HEK293 (cell line): Measurements from ENCODE around the gene KCNE4.

Experiments
- CTCF ChIA-PET: fragments of 350-600 bp; formaldehyde crosslinking; extraction: SDS; loops from one replicate; lab custom pipeline; 2021; ENCODE audit warnings: antibody characterized with exemption; lab: Yijun Ruan, JAX
- POLR2A ChIA-PET: fragments of 300-600 bp; formaldehyde crosslinking; extraction: SDS; loops from one replicate; lab custom pipeline; 2020; ENCODE audit warnings: antibody characterized with exemption, inconsistent platforms; lab: Yijun Ruan, JAX
- H3K27ac ChIP-seq: fragments of 200-500 bp; sonication (Bioruptor generic); 2 replicates; pipeline ENCODE4 v1.5.1; 2014; ENCODE audit warnings: low read depth, low read length, control low read depth, inconsistent platforms; ENCODE audit errors: extremely low read depth
- H3K36me3 ChIP-seq, 2 experiments: fragments of 200-500 bp in 1 of 2; sonication (Bioruptor generic) in 1 of 2; 1 replicate in 1 of 2; 2 replicates in 1 of 2; pipeline ENCODE4 v1.5.1; 2014 to 2017; ENCODE audit warnings: inconsistent platforms in 2 of 2, low read length in 2 of 2; ENCODE audit not compliant: control insufficient read depth in 2 of 2, insufficient read depth in 1 of 2
- H3K4me1 ChIP-seq: fragments of 200-500 bp; sonication (Bioruptor generic); 2 replicates; pipeline ENCODE4 v1.5.1; 2014; ENCODE audit warnings: mild to moderate bottlenecking, low read length, inconsistent platforms; ENCODE audit not compliant: control insufficient read depth, insufficient read depth
- H3K4me3 ChIP-seq: 2 replicates; pipeline ENCODE4 v1.5.1; 2011; ENCODE audit warnings: low read depth, mild to moderate bottlenecking, control low read depth, low read length, moderate library complexity
- H3K9me3 ChIP-seq: fragments of 200-500 bp; sonication (Bioruptor generic); 2 replicates; pipeline ENCODE4 v1.5.1; 2014; ENCODE audit warnings: low read depth, low read length, inconsistent platforms; ENCODE audit not compliant: control insufficient read depth, insufficient read depth
- HOXD13 ChIP-seq: sonication (generic); formaldehyde crosslinking; IDR thresholded peaks from 2 replicates; pipeline ENCODE4 v1.8.0; 2022; ENCODE audit warnings: missing genetic modification reagents, borderline replicate concordance
- IKZF3 ChIP-seq: fragments of 450-650 bp; IDR thresholded peaks from 2 replicates; pipeline ENCODE4 v1.5.0; 2018; ENCODE audit warnings: missing biosample characterization, mild to moderate bottlenecking, missing genetic modification characterization, moderate library complexity
- MYNN ChIP-seq: fragments of 450-650 bp; formaldehyde crosslinking; IDR thresholded peaks from 2 replicates; pipeline ENCODE4 v1.5.1; 2016; ENCODE audit warnings: missing biosample characterization, missing genetic modification characterization, borderline replicate concordance
- SP7 ChIP-seq: fragments of 450-650 bp; formaldehyde crosslinking; IDR thresholded peaks from 2 replicates; pipeline ENCODE4 v1.5.1; 2016; ENCODE audit warnings: missing biosample characterization, missing genetic modification characterization
- TCF7L2 ChIP-seq: IDR thresholded peaks from 2 replicates; pipeline ENCODE4 v1.6.1; 2011; ENCODE audit warnings: low read depth, mild to moderate bottlenecking, inconsistent platforms, low read length, moderate library complexity, borderline replicate concordance
- WT1 ChIP-seq: fragments of 450-650 bp; formaldehyde crosslinking; IDR thresholded peaks from 2 replicates; pipeline ENCODE4 v1.5.1; 2016; ENCODE audit warnings: missing biosample characterization, missing genetic modification characterization
- ZFP41 ChIP-seq: fragments of 450-650 bp; formaldehyde crosslinking; IDR thresholded peaks from 2 replicates; pipeline ENCODE4 v1.5.1; 2016; ENCODE audit warnings: missing biosample characterization, missing genetic modification characterization, borderline replicate concordance
- ZIC2 ChIP-seq: fragments of 450-650 bp; formaldehyde crosslinking; IDR thresholded peaks from 2 replicates; pipeline ENCODE4 v1.5.1; 2016; ENCODE audit warnings: missing biosample characterization, missing genetic modification characterization
- ZNF112 ChIP-seq: fragments of 450-650 bp; formaldehyde crosslinking; IDR thresholded peaks from 2 replicates; pipeline ENCODE4 v1.5.0; 2017; ENCODE audit warnings: missing biosample characterization, missing genetic modification characterization
- ZNF114 ChIP-seq: fragments of 450-650 bp; formaldehyde crosslinking; IDR thresholded peaks from 2 replicates; pipeline ENCODE4 v1.5.0; 2017; ENCODE audit warnings: missing biosample characterization, missing genetic modification characterization
- ZNF138 ChIP-seq: fragments of 450-650 bp; formaldehyde crosslinking; IDR thresholded peaks from 2 replicates; pipeline ENCODE4 v1.5.1; 2016; ENCODE audit warnings: missing biosample characterization, missing genetic modification characterization, borderline replicate concordance
- ZNF202 ChIP-seq: fragments of 450-650 bp; formaldehyde crosslinking; IDR thresholded peaks from 2 replicates; pipeline ENCODE4 v1.5.1; 2016; ENCODE audit warnings: missing biosample characterization, missing genetic modification characterization, borderline replicate concordance
- ZNF266 ChIP-seq: fragments of 450-650 bp; formaldehyde crosslinking; IDR thresholded peaks from 2 replicates; pipeline ENCODE4 v1.5.1; 2016; ENCODE audit warnings: missing biosample characterization, missing genetic modification characterization, low read depth
- ZNF426 ChIP-seq: fragments of 450-650 bp; formaldehyde crosslinking; IDR thresholded peaks from 2 replicates; pipeline ENCODE4 v1.5.1; 2017; ENCODE audit warnings: missing biosample characterization, missing genetic modification characterization, mild to moderate bottlenecking, inconsistent platforms, moderate library complexity
- ZNF514 ChIP-seq: fragments of 450-650 bp; formaldehyde crosslinking; IDR thresholded peaks from 2 replicates; pipeline ENCODE4 v1.5.1; 2016; ENCODE audit warnings: missing biosample characterization, missing genetic modification characterization
- ZNF548 ChIP-seq: fragments of 450-650 bp; formaldehyde crosslinking; IDR thresholded peaks from 2 replicates; pipeline ENCODE4 v1.5.1; 2016; ENCODE audit warnings: missing biosample characterization, missing genetic modification characterization
- ZNF585B ChIP-seq: fragments of 450-650 bp; formaldehyde crosslinking; IDR thresholded peaks from 2 replicates; pipeline ENCODE4 v1.5.1; 2016; ENCODE audit warnings: missing biosample characterization, missing genetic modification characterization
- ZNF677 ChIP-seq: fragments of 450-650 bp; IDR thresholded peaks from 2 replicates; pipeline ENCODE4 v1.5.0; 2018; ENCODE audit warnings: missing biosample characterization, mild to moderate bottlenecking, missing genetic modification characterization, moderate library complexity
- ZNF792 ChIP-seq: fragments of 450-650 bp; formaldehyde crosslinking; IDR thresholded peaks from 2 replicates; pipeline ENCODE4 v1.5.1; 2016; ENCODE audit warnings: missing biosample characterization, missing genetic modification characterization
- ZSCAN30 ChIP-seq: fragments of 450-650 bp; IDR thresholded peaks from 2 replicates; pipeline ENCODE4 v1.5.1; 2018; ENCODE audit warnings: missing biosample characterization, mild to moderate bottlenecking, missing genetic modification characterization, moderate library complexity
- TF ChIP-seq, protein P1 (sequence below): fragments of 450-650 bp; formaldehyde crosslinking; IDR thresholded peaks from 2 replicates; pipeline ENCODE4 v1.5.1; 2016; ENCODE audit warnings: missing biosample characterization, missing genetic modification characterization
- TF ChIP-seq, protein P2 (sequence below): fragments of 450-650 bp; formaldehyde crosslinking; IDR thresholded peaks from 2 replicates; pipeline ENCODE4 v1.5.1; 2016; ENCODE audit warnings: missing biosample characterization, missing genetic modification characterization, low read depth
- TF ChIP-seq, protein P3 (sequence below): fragments of 450-650 bp; formaldehyde crosslinking; IDR thresholded peaks from 2 replicates; pipeline ENCODE4 v1.5.1; 2016; ENCODE audit warnings: missing biosample characterization, missing genetic modification characterization
- TF ChIP-seq, protein P4 (sequence below): fragments of 450-650 bp; formaldehyde crosslinking; IDR thresholded peaks from 2 replicates; pipeline ENCODE4 v1.5.0; 2017; ENCODE audit warnings: missing biosample characterization, missing genetic modification characterization, borderline replicate concordance
- TF ChIP-seq, protein P5 (sequence below): fragments of 450-650 bp; formaldehyde crosslinking; IDR thresholded peaks from 2 replicates; pipeline ENCODE4 v1.5.1; 2016; ENCODE audit warnings: missing biosample characterization, missing genetic modification characterization

KCNE4 gene

DNA sequence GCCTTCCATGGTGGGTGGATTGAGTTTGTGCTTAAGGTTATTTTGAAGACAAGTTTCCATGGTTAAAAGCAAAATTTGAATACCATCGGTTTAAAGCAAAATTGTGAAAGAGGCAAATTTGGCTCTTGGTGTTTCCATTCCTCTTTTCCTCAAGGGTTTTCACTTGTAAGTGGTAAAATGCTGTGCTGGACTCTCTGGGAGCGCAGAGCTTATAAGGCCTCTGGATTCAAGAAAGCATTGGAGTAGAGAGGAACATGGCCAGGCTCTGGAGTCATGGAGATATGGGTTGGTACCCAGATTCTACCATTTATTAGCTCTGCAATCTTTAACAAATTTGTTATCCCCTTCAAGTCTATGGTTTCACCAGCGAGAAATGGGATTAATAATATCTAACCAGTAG, 17.5 kb downstream of the KCNE4 start:
- 0 out of 2 replicates have a peak, but pooled peaks cover 5% of the 10 kb centered on the region for H3K4me1 ChIP-seq
- no peaks in the 10 kb centered on the region for H3K9me3 ChIP-seq
- H3K4me3 ChIP-seq: no peak overlapping the region
- TF ChIP-seq ZNF677 (tag by site-specific recombination) (no peak), ZSCAN30 (no peak)
- TF ChIP-seq, all 188 proteins: peak for 0
- ChIA-PET CTCF (no interaction called here), POLR2A (no interaction called here)
- no peak overlapping the region for H3K27ac ChIP-seq
- H3K36me3 ChIP-seq: no peaks in the 10 kb centered on the region

DNA sequence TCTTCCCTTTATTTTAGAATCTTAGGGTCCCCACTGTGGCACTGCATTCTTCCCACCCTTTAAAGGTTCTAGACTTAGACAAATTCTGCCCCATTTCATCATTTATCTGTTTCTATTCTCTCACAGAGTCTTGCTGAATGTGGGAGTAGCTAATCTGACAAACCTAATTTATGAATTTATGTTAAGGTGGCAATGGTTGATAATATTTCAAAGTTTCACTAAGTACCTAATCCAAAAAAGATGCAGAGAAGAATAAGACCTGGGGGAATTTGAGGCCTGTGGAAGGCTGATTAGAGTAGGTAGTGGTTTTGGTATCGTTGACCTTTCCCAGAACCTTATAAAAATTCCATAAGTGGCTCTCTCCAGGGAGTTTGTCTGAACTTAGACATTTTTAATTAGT, 18.0 kb downstream of the KCNE4 start:
- H3K4me3 ChIP-seq: no peak overlapping the region
- H3K36me3 ChIP-seq: no peaks in the 10 kb centered on the region
- H3K4me1 ChIP-seq: 0 out of 2 replicates have a peak, but pooled peaks cover 5% of the 10 kb centered on the region
- H3K27ac ChIP-seq: no peak overlapping the region
- H3K9me3 ChIP-seq: no peaks in the 10 kb centered on the region
- POLR2A ChIA-PET: no interaction called here
- CTCF ChIA-PET: interaction anchor here (0.5 kb wide), 1 partner anchor 108 kb away, joined by 3 read pairs; no protein-coding TSS in a partner anchor
- 0 out of 2 replicates have a peak, but pooled peaks have one; percentile 27 for TF ChIP-seq TCF7L2
- TF ChIP-seq ZNF548 (tag by site-specific recombination): no peak
- no peak for TF ChIP-seq ZNF112 (tag by site-specific recombination)
- no peak for TF ChIP-seq ZNF266 (tag by site-specific recombination)
- TF ChIP-seq, protein P1, sequence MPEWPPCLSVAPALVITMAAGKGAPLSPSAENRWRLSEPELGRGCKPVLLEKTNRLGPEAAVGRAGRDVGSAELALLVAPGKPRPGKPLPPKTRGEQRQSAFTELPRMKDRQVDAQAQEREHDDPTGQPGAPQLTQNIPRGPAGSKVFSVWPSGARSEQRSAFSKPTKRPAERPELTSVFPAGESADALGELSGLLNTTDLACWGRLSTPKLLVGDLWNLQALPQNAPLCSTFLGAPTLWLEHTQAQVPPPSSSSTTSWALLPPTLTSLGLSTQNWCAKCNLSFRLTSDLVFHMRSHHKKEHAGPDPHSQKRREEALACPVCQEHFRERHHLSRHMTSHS: no peak
- TF ChIP-seq IKZF3: no peak
- TF ChIP-seq, protein P2, sequence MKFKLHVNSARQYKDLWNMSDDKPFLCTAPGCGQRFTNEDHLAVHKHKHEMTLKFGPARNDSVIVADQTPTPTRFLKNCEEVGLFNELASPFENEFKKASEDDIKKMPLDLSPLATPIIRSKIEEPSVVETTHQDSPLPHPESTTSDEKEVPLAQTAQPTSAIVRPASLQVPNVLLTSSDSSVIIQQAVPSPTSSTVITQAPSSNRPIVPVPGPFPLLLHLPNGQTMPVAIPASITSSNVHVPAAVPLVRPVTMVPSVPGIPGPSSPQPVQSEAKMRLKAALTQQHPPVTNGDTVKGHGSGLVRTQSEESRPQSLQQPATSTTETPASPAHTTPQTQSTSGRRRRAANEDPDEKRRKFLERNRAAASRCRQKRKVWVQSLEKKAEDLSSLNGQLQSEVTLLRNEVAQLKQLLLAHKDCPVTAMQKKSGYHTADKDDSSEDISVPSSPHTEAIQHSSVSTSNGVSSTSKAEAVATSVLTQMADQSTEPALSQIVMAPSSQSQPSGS (tag by site-specific recombination): no peak

DNA sequence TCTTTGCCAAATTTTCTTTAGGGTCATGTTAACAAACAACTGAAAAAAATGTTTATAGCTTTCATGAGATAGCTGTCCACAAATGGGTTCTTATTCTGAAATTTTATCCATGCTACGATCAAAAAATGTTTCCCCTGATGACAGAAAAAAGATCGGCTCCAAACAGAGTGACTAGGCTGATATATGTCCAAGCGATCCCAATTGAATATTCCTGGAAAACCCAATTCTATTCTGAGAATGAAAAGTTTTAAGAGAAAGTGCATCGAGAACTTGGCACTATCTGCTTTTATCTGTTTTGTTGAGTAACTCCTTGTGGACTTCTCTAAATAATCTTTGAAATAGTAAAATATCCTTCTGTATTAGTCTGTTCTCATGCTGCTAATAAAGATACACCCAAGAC, 19.1 kb downstream of the KCNE4 start:
- H3K27ac ChIP-seq: no peak overlapping the region
- CTCF ChIA-PET: no interaction called here
- TF ChIP-seq ZIC2 (tag by site-specific recombination) (no peak), ZNF114 (no peak), SP7 (tag by site-specific recombination) (no peak), ZFP41 (no peak), ZNF792 (tag by site-specific recombination) (no peak), ZNF426 (tag by site-specific recombination) (no peak), ZNF585B (tag by site-specific recombination) (no peak), ZNF202 (tag by site-specific recombination) (no peak), ZNF677 (tag by site-specific recombination) (no peak), WT1 (tag by site-specific recombination) (no peak), MYNN (no peak), ZNF138 (tag by site-specific recombination) (no peak), HOXD13 (CRISPR knock-in tag) (no peak), ZNF514 (tag by site-specific recombination) (no peak)
- TF ChIP-seq, protein P3, sequence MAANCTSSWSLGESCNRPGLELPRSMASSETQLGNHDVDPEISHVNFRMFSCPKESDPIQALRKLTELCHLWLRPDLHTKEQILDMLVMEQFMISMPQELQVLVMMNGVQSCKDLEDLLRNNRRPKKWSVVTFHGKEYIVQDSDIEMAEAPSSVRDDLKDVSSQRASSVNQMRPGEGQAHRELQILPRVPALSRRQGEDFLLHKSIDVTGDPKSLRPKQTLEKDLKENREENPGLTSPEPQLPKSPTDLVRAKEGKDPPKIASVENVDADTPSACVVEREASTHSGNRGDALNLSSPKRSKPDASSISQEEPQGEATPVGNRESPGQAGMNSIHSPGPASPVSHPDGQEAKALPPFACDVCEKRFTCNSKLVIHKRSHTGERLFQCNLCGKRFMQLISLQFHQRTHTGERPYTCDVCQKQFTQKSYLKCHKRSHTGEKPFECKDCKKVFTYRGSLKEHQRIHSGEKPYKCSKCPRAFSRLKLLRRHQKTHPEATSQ (tag by site-specific recombination): no peak
- TF ChIP-seq, protein P4, sequence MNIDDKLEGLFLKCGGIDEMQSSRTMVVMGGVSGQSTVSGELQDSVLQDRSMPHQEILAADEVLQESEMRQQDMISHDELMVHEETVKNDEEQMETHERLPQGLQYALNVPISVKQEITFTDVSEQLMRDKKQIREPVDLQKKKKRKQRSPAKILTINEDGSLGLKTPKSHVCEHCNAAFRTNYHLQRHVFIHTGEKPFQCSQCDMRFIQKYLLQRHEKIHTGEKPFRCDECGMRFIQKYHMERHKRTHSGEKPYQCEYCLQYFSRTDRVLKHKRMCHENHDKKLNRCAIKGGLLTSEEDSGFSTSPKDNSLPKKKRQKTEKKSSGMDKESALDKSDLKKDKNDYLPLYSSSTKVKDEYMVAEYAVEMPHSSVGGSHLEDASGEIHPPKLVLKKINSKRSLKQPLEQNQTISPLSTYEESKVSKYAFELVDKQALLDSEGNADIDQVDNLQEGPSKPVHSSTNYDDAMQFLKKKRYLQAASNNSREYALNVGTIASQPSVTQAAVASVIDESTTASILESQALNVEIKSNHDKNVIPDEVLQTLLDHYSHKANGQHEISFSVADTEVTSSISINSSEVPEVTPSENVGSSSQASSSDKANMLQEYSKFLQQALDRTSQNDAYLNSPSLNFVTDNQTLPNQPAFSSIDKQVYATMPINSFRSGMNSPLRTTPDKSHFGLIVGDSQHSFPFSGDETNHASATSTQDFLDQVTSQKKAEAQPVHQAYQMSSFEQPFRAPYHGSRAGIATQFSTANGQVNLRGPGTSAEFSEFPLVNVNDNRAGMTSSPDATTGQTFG (tag by site-specific recombination): no peak
- TF ChIP-seq, protein P5, sequence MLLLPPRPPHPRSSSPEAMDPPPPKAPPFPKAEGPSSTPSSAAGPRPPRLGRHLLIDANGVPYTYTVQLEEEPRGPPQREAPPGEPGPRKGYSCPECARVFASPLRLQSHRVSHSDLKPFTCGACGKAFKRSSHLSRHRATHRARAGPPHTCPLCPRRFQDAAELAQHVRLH: no peak
- no peak overlapping the region for H3K4me3 ChIP-seq
- no peaks in the 10 kb centered on the region for H3K36me3 ChIP-seq
- POLR2A ChIA-PET: no interaction called here
- 0 out of 2 replicates have a peak, but pooled peaks cover 5% of the 10 kb centered on the region for H3K4me1 ChIP-seq
- H3K9me3 ChIP-seq: no peaks in the 10 kb centered on the region
